Liver (tissue), 3 donors: Measurements from ENCODE around the gene TRIM41.

Source experiments
- GABPA ChIP-seq, 2 donors: IDR thresholded peaks in 1 of 2; conservative IDR thresholded peaks in 1 of 2; 2 replicates each; pipeline ENCODE4 v1.6.1; 2016; ENCODE audit warnings: antibody characterized with exemption in 2 of 2, mild to moderate bottlenecking in 1 of 2, moderate library complexity in 1 of 2
- SP1 ChIP-seq: IDR thresholded peaks from 2 replicates; pipeline ENCODE4 v1.6.1; 2018; ENCODE audit warnings: antibody characterized with exemption, mild to moderate bottlenecking
- TAF1 ChIP-seq: conservative IDR thresholded peaks from 2 replicates; pipeline ENCODE4 v1.6.1; 2016; ENCODE audit warnings: antibody characterized with exemption, mild to moderate bottlenecking
- TF ChIP-seq, protein P1 (sequence below): fragments of 150-350 bp; IDR thresholded peaks from 2 replicates; pipeline ENCODE4 v1.5.1; 2017; ENCODE audit warnings: improper control_type of control experiment, low read depth, low read length; ENCODE audit not compliant: missing input control
- donor health status: healthy.
- donor health status: healthy.

DNA sequence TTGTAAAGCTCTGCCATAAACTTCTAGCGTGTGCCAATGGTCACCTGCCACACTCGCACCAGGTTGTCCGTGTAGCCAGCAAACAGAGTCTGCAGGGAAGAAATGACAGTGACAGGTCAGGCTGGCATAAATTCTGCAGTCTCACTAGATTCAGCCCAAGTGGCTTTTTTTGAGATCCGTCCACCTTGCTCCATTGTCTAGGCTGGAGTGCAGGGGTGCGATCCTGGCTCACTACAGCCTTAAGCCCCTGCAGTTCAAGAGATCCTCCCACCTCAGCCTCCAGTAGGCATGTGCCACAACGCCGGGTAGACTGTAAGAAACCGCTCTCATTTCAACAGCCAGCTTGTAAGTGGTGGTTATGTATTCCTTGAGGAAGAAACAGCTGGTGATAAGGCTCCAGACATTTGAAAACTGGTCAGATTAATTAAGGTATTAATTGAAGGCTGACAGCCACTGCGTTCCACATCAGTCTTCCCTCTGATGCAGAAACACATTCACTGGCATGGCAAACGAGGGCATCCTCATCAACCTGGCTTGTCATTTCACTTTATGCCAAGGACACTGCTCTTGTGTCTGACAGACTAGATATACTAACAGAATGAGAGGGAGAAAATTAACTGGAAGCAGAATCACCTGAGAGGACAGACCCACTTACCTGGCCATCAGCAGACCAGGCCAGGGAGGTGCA lies 14.0 kb downstream of the TRIM41 start:
- no peak for TF ChIP-seq GABPA (IDR thresholded peaks at IDR 0.05 in 1 of 2, conservative IDR thresholded peaks at IDR 0.05 in 1 of 2)
- TF ChIP-seq, protein P1, sequence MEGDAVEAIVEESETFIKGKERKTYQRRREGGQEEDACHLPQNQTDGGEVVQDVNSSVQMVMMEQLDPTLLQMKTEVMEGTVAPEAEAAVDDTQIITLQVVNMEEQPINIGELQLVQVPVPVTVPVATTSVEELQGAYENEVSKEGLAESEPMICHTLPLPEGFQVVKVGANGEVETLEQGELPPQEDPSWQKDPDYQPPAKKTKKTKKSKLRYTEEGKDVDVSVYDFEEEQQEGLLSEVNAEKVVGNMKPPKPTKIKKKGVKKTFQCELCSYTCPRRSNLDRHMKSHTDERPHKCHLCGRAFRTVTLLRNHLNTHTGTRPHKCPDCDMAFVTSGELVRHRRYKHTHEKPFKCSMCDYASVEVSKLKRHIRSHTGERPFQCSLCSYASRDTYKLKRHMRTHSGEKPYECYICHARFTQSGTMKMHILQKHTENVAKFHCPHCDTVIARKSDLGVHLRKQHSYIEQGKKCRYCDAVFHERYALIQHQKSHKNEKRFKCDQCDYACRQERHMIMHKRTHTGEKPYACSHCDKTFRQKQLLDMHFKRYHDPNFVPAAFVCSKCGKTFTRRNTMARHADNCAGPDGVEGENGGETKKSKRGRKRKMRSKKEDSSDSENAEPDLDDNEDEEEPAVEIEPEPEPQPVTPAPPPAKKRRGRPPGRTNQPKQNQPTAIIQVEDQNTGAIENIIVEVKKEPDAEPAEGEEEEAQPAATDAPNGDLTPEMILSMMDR, result no peak
- no peak for TF ChIP-seq SP1
- TF ChIP-seq TAF1, result no peak
